ENCODE measurements around the gene PPBP.

DNA sequence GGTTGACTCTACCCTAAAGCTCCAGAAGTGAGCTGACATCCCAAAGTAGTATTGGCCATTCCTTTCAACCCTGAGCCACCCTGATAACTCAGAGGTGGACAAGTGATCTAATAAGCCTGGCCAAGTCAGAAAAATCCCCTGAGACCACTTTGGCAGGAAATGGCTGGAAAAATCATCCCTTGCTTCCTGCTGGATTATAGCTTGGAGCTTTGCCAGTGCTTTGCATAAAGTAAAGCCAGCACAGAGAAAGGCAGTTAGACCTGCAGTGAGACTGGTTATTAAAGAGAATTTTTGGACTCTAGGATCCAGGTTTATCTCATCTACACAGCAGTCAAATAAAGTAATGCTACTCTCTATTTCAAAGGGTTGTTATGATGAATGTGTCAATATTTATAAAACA lies 44.1 kb upstream of the PPBP start:
- TF ChIP-seq, protein P1, sequence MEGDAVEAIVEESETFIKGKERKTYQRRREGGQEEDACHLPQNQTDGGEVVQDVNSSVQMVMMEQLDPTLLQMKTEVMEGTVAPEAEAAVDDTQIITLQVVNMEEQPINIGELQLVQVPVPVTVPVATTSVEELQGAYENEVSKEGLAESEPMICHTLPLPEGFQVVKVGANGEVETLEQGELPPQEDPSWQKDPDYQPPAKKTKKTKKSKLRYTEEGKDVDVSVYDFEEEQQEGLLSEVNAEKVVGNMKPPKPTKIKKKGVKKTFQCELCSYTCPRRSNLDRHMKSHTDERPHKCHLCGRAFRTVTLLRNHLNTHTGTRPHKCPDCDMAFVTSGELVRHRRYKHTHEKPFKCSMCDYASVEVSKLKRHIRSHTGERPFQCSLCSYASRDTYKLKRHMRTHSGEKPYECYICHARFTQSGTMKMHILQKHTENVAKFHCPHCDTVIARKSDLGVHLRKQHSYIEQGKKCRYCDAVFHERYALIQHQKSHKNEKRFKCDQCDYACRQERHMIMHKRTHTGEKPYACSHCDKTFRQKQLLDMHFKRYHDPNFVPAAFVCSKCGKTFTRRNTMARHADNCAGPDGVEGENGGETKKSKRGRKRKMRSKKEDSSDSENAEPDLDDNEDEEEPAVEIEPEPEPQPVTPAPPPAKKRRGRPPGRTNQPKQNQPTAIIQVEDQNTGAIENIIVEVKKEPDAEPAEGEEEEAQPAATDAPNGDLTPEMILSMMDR (optimal IDR thresholded peaks at IDR 0.05 in 1 of 3, IDR thresholded peaks at IDR 0.05 in 1 of 3, conservative IDR thresholded peaks at IDR 0.05 in 1 of 3; ENCODE audit: extremely low read depth in 1 of 3, insufficient read depth in 2 of 3, low read length in 3 of 3), result no peak
- TF ChIP-seq EZH2 (IDR thresholded peaks at IDR 0.05; ENCODE audit: low read length), result no peak

All from keratinocyte (primary cell).